WTC11 (cell line): ENCODE data around the gene ZNF526.

Source experiments
- CREM ChIP-seq: sonication (generic); formaldehyde crosslinking; IDR thresholded peaks from 2 replicates; pipeline ENCODE4 v1.8.1; 2022; ENCODE audit warnings: mild to moderate bottlenecking, missing genetic modification reagents, moderate library complexity
- CTCF ChIP-seq: fragments of 200-600 bp; IDR thresholded peaks from 2 replicates; pipeline ENCODE4 v1.8.0; 2022; ENCODE audit warnings: antibody characterized with exemption
- E2F1 ChIP-seq: sonication (generic); formaldehyde crosslinking; IDR thresholded peaks from 2 replicates; pipeline ENCODE4 v1.8.0; 2022; ENCODE audit warnings: mild to moderate bottlenecking, missing genetic modification reagents
- ESRRA ChIP-seq: sonication (generic); formaldehyde crosslinking; IDR thresholded peaks from 2 replicates; pipeline ENCODE4 v1.8.1; 2022; ENCODE audit warnings: mild to moderate bottlenecking, missing genetic modification reagents, borderline replicate concordance
- ETV6 ChIP-seq: sonication (generic); formaldehyde crosslinking; IDR thresholded peaks from 2 replicates; pipeline ENCODE4 v1.8.1; 2022; ENCODE audit warnings: mild to moderate bottlenecking, missing genetic modification reagents
- FOXP4 ChIP-seq: sonication (generic); formaldehyde crosslinking; IDR thresholded peaks from 2 replicates; pipeline ENCODE4 v1.8.0; 2022; ENCODE audit warnings: mild to moderate bottlenecking, missing genetic modification reagents
- JUN ChIP-seq: sonication (generic); formaldehyde crosslinking; IDR thresholded peaks from 2 replicates; pipeline ENCODE4 v1.8.0; 2023; ENCODE audit warnings: mild to moderate bottlenecking, missing genetic modification reagents
- NFYB ChIP-seq: sonication (generic); formaldehyde crosslinking; conservative IDR thresholded peaks from 2 replicates; pipeline ENCODE4 v1.8.0; 2022; ENCODE audit warnings: low read depth, missing genetic modification reagents
- PREB ChIP-seq: sonication (generic); formaldehyde crosslinking; IDR thresholded peaks from 2 replicates; pipeline ENCODE4 v1.8.1; 2022; ENCODE audit warnings: mild to moderate bottlenecking, missing genetic modification reagents, moderate library complexity, borderline replicate concordance
- SMAD3 ChIP-seq: sonication (generic); formaldehyde crosslinking; IDR thresholded peaks from 2 replicates; pipeline ENCODE4 v1.8.0; 2022; ENCODE audit warnings: missing genetic modification reagents, mild to moderate bottlenecking, borderline replicate concordance
- SP1 ChIP-seq: sonication (generic); formaldehyde crosslinking; conservative IDR thresholded peaks from 2 replicates; pipeline ENCODE4 v1.8.1; 2022; ENCODE audit warnings: missing genetic modification reagents
- ZNF232 ChIP-seq: sonication (generic); formaldehyde crosslinking; IDR thresholded peaks from 2 replicates; pipeline ENCODE4 v1.8.0; 2022; ENCODE audit warnings: mild to moderate bottlenecking, missing genetic modification reagents
- ZNF281 ChIP-seq: sonication (generic); formaldehyde crosslinking; IDR thresholded peaks from 2 replicates; pipeline ENCODE4 v1.8.0; 2023; ENCODE audit warnings: mild to moderate bottlenecking, missing genetic modification reagents
- ZNF423 ChIP-seq: fragments of 250-450 bp; sonication (Bioruptor Pico); IDR thresholded peaks from 2 replicates; pipeline ENCODE4 v2.1.2; 2022; ENCODE audit warnings: mild to moderate bottlenecking, moderate library complexity

GRCh38 chr19:42173695-42174094 is 46.4 kb upstream of the ZNF526 start:
- TF ChIP-seq ZNF232 (CRISPR knock-in tag) (no peak), JUN (CRISPR knock-in tag) (no peak), CREM (CRISPR knock-in tag) (no peak), CTCF (no peak), PREB (CRISPR knock-in tag) (no peak), SMAD3 (CRISPR knock-in tag) (no peak), ETV6 (CRISPR knock-in tag) (no peak), SP1 (CRISPR knock-in tag) (no peak), ESRRA (CRISPR knock-in tag) (no peak), E2F1 (CRISPR knock-in tag) (no peak), ZNF423 (CRISPR knock-in tag) (no peak), ZNF281 (CRISPR knock-in tag) (no peak), FOXP4 (CRISPR knock-in tag) (no peak), NFYB (no peak)
